ENCODE data around the gene GBP1. TPM values are rescaled to one million over a fixed set of nuclear protein-coding genes. Genes with fewer than 3 reads are reported as not detected.

Gene GBP1
- total and polyA plus RNA-seq, 2 of the 8 experiments (the other 6 are each of a cell fraction or from before 2014, with no cell fraction given): not detected

- POLR2A ChIA-PET (ENCODE audit: partially characterized antibody): no interaction called here
- Histone ChIP-seq H3K4ac (replicated peaks; ENCODE audit: insufficient read length, low read depth, low read length) (no peak overlapping the region), H2BK5ac (ENCODE audit: low read depth, low read length) (no peak overlapping the region), H3K23ac (ENCODE audit: insufficient read length) (no peak overlapping the region), H4K8ac (ENCODE audit: extremely low read depth, insufficient read depth, low read length) (no peak overlapping the region), H2BK20ac (ENCODE audit: low read length) (no peak overlapping the region), H3K18ac (ENCODE audit: extremely low read depth, low read length) (no peak overlapping the region), H3K9ac (replicated peaks in 1 of 4; ENCODE audit: extremely low read depth in 1 of 4, low read depth in 3 of 4, low read length in 3 of 4) (no peak overlapping the region), H3K23me2 (ENCODE audit: low read depth, low read length) (no peaks in the 10 kb centered on the region), H3K4me2 (ENCODE audit: insufficient read depth in 1 of 2, low read depth in 2 of 2, low read length in 2 of 2) (no peak overlapping the region), H3K56ac (replicated peaks; ENCODE audit: insufficient read length, low read depth, low read length) (no peak overlapping the region), H2BK15ac (ENCODE audit: low read length) (no peak overlapping the region), H4K91ac (replicated peaks; ENCODE audit: insufficient read length, low read length) (no peak overlapping the region), H3K14ac (ENCODE audit: insufficient read length) (no peak overlapping the region), H3K4me1 (replicated peaks in 1 of 4; ENCODE audit: control insufficient read depth in 3 of 4, insufficient read depth in 4 of 4, low read length in 3 of 4) (no peaks in the 10 kb centered on the region), H3K4me3 (ENCODE audit: extremely low read depth in 1 of 4, insufficient read depth in 2 of 4, low read depth in 3 of 4, low read length in 4 of 4) (no peak overlapping the region), H2BK12ac (ENCODE audit: low read depth, low read length) (no peak overlapping the region), H4K20me1 (replicated peaks in 1 of 2; ENCODE audit: control insufficient read depth in 1 of 2, insufficient read depth in 2 of 2, low read length in 2 of 2) (no peaks in the 10 kb centered on the region), H3K36me3 (ENCODE audit: control insufficient read depth in 2 of 4, insufficient read depth in 4 of 4, low read length in 3 of 4) (no peaks in the 10 kb centered on the region), H3K9me3 (ENCODE audit: insufficient read depth in 2 of 2, low read depth in 1 of 2, low read length in 1 of 2) (no peaks in the 10 kb centered on the region), H2BK120ac (replicated peaks; ENCODE audit: low read depth, low read length) (no peak overlapping the region), H2AK5ac (ENCODE audit: low read depth, low read length) (no peak overlapping the region), H3K79me1 (ENCODE audit: low read depth, low read length) (no peaks in the 10 kb centered on the region), H3K27me3 (replicated peaks in 1 of 4; ENCODE audit: control insufficient read depth in 3 of 4, extremely low read depth in 1 of 4, insufficient read depth in 3 of 4, low read length in 3 of 4) (no peaks in the 10 kb centered on the region), H3K79me2 (ENCODE audit: control insufficient read depth in 1 of 2, insufficient read depth in 2 of 2, low read length in 2 of 2) (no peaks in the 10 kb centered on the region), H3K27ac (ENCODE audit: low read depth, low read length) (no peak overlapping the region), H2AFZ (ENCODE audit: low read length) (no peak overlapping the region), H4K5ac (ENCODE audit: insufficient read length, low read depth, low read length) (no peak overlapping the region)
- TF ChIP-seq CHD1 (IDR thresholded peaks at IDR 0.05; ENCODE audit: low read depth, low read length) (no peak), SP4 (IDR thresholded peaks at IDR 0.05; ENCODE audit: low read length) (no peak), KDM4A (IDR thresholded peaks at IDR 0.05; ENCODE audit: low read depth, low read length, severe bottlenecking) (no peak), POLR2AphosphoS5 (IDR thresholded peaks at IDR 0.05; ENCODE audit: low read depth, low read length) (no peak), GABPA (IDR thresholded peaks at IDR 0.05; ENCODE audit: borderline replicate concordance, insufficient read depth, low read length) (no peak), ZNF274 (IDR thresholded peaks at IDR 0.05; ENCODE audit: borderline replicate concordance, extremely low read depth, low read length) (no peak), SIRT6 (IDR thresholded peaks at IDR 0.05; ENCODE audit: low read length) (no peak)
- 78% methylated on average over 5 of the region's 5 CpGs; no CpG with 5 or more reads in 1 of the 2 experiments for WGBS, 2 experiments (ENCODE audit: extremely low coverage in 1 of 2, insufficient coverage in 1 of 2, insufficient read length in 1 of 2, insufficient replicate concordance in 2 of 2, low coverage in 1 of 2, low lambda C conversion rate in 2 of 2, missing lambda C conversion rate in 1 of 2)
- FAIRE-seq (no peak), DNase-seq (ENCODE audit: low read depth in 1 of 2, low spot score in 2 of 2) (no peak)
- CTCF ChIA-PET (ENCODE audit: partially characterized antibody): no interaction called here
These were observed 48.0 kb upstream of the GBP1 start for GRCh38 chr1:89112871-89113613.
